Keratinocyte (primary cell): Measurements from ENCODE around the gene NR3C2.

ENCODE experiments used
- CTCF ChIP-seq, 3 experiments: IDR thresholded peaks in 1 of 3; conservative IDR thresholded peaks in 1 of 3; optimal IDR thresholded peaks in 1 of 3; 2 replicates in 2 of 3; 3 replicates in 1 of 3; pipeline versions ENCODE3 to v1.5.1; 2011; ENCODE audit warnings: low read length in 3 of 3, mild to moderate bottlenecking in 3 of 3, moderate library complexity in 2 of 3, control low read depth in 1 of 3, inconsistent platforms in 1 of 3; ENCODE audit not compliant: insufficient read depth in 2 of 3; ENCODE audit errors: extremely low read depth in 1 of 3
- EZH2 ChIP-seq: IDR thresholded peaks from one replicate; pipeline ENCODE4 v1.6.1; 2012; ENCODE audit warnings: inconsistent platforms, mild to moderate bottlenecking, low read length, moderate library complexity

DNA sequence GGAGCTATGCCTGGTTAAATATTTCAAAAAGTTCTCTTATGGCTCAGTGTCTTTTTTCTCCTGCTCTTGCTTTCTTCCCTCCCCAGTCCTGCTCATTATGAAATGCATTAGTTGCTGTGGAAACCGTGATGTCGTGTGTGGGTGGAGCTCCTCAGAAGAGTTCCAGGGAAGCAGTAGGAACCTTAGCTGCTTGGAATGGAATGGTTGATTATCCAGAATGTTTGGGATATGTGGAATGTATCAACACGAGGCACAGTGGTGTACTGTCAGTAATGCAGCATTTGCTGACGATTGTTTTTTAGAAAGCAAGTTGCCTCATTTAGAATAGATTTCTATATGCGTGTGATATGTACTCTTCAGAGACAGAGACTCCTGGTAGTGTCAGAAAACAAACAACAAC, 377.1 kb downstream of the NR3C2 start:
- no peak for TF ChIP-seq CTCF (optimal IDR thresholded peaks at IDR 0.05 in 1 of 3, IDR thresholded peaks at IDR 0.05 in 1 of 3, conservative IDR thresholded peaks at IDR 0.05 in 1 of 3; ENCODE audit: extremely low read depth in 1 of 3, insufficient read depth in 2 of 3, low read length in 3 of 3)
- no peak for TF ChIP-seq EZH2
